K562 (cell line): ENCODE data around the gene GPSM3. TPM values are rescaled to one million over a fixed set of nuclear protein-coding genes. Genes with fewer than 3 reads are reported as not detected.

ENCODE experiments used
- CEBPG ChIP-seq, 3 experiments: fragments of 200-800 bp in 1 of 3; sonication (Bioruptor generic) in 1 of 3; sonication (generic) in 1 of 3; formaldehyde crosslinking in 1 of 3; IDR thresholded peaks in 2 of 3; conservative IDR thresholded peaks in 1 of 3; 2 replicates each; pipeline versions ENCODE4 v1.6.1 to v1.8.0; 2016 to 2022; ENCODE audit warnings: missing compliant biosample characterization in 2 of 3, missing genetic modification characterization in 2 of 3, mild to moderate bottlenecking in 1 of 3, missing genetic modification reagents in 1 of 3
- CTBP1 ChIP-seq: fragments of 450-650 bp; IDR thresholded peaks from 2 replicates; pipeline ENCODE4 v1.6.1; 2016; ENCODE audit warnings: borderline replicate concordance
- HDAC3 ChIP-seq: fragments of 450-650 bp; IDR thresholded peaks from 2 replicates; pipeline ENCODE4 v1.6.1; 2018; ENCODE audit warnings: borderline replicate concordance, mild to moderate bottlenecking, moderate library complexity; ENCODE audit not compliant: partially characterized antibody
- HLTF ChIP-seq: fragments of 450-650 bp; IDR thresholded peaks from 2 replicates; pipeline ENCODE4 v1.6.1; 2016
- KDM1A ChIP-seq, 2 experiments: fragments of 450-650 bp; IDR thresholded peaks; 2 replicates each; pipeline ENCODE4 v1.6.1; 2016; ENCODE audit warnings: mild to moderate bottlenecking in 2 of 2
- NCOA1 ChIP-seq: fragments of 450-650 bp; IDR thresholded peaks from 2 replicates; pipeline ENCODE4 v1.6.1; 2016; ENCODE audit warnings: low read depth
- RBM22 ChIP-seq: fragments of 200-400 bp; formaldehyde crosslinking; IDR thresholded peaks from 2 replicates; pipeline ENCODE4 v1.6.1; 2018; ENCODE audit warnings: low read length, low read depth; ENCODE audit not compliant: poor library complexity, severe bottlenecking
- RCOR1 ChIP-seq, 2 experiments: IDR thresholded peaks; 2 replicates each; pipeline ENCODE4 v1.6.1; 2012; ENCODE audit warnings: low read depth in 2 of 2, low read length in 2 of 2, borderline replicate concordance in 1 of 2, improper control_type of control experiment in 1 of 2
- RNF2 ChIP-seq: sonication (generic); IDR thresholded peaks from 2 replicates; pipeline ENCODE4 v1.6.1; 2016
- SRSF7 ChIP-seq: fragments of 200-400 bp; formaldehyde crosslinking; optimal IDR thresholded peaks from 2 replicates; pipeline ENCODE3; 2017; ENCODE audit warnings: mild to moderate bottlenecking, low read depth, low read length
- ZNF24 ChIP-seq: fragments of 450-650 bp; IDR thresholded peaks from 2 replicates; pipeline ENCODE4 v1.6.1; 2016
- ZNF830 ChIP-seq: fragments of 250-450 bp; sonication (Bioruptor Pico); IDR thresholded peaks from 2 replicates; pipeline ENCODE4 v1.5.0; 2021; ENCODE audit warnings: mild to moderate bottlenecking
- polyA plus RNA-seq, 8 experiments: library from polyadenylated mRNA; depleted of rRNA in 4 of 8; stranded (reverse) in 5 of 8; unstranded in 3 of 8; fragments of >200 nt; fragmentation: Nextera tagmentation in 2 of 8; fragmentation: Illumina TruSeq in 1 of 8; extraction: Ambion mirVana in 2 of 8; extraction: Trizol in 1 of 8; gene quantifications; 2 replicates each; pipeline versions ENCODE4 v1.2.1 to v1.2.3, GENCODE V29; 2011 to 2014; ENCODE audit warnings: inconsistent platforms in 1 of 8, missing spikeins in 1 of 8
- total RNA-seq, 7 experiments: library from RNA; depleted of rRNA in 6 of 7; stranded (reverse); fragments of >200 nt in 6 of 7; fragmentation: Illumina TruSeq in 2 of 7; extraction: Trizol in 2 of 7; gene quantifications; 2 replicates each; pipeline versions ENCODE4 v1.2.1 to v1.2.3, GENCODE V29; 2011 to 2021; ENCODE audit warnings: low replicate concordance in 1 of 7
- TF ChIP-seq, protein P1 (sequence below): fragments of 150-350 bp; IDR thresholded peaks from 2 replicates; pipeline ENCODE4 v1.6.1; 2014; ENCODE audit warnings: low read depth, mild to moderate bottlenecking, low read length, borderline replicate concordance
- TF ChIP-seq, protein P2 (sequence below): fragments of 250-450 bp; sonication (Bioruptor Pico); IDR thresholded peaks from 2 replicates; pipeline ENCODE4 v1.5.1; 2021; ENCODE audit warnings: mild to moderate bottlenecking
- TF ChIP-seq, protein P3 (sequence below): fragments of 250-450 bp; sonication (Bioruptor Pico); IDR thresholded peaks from 2 replicates; pipeline ENCODE4 v1.8.0; 2021; ENCODE audit warnings: mild to moderate bottlenecking, moderate library complexity
- TF ChIP-seq, protein P4 (sequence below): fragments of 250-450 bp; sonication (Bioruptor Pico); IDR thresholded peaks from 2 replicates; pipeline ENCODE4 v1.4.0; 2020; ENCODE audit warnings: mild to moderate bottlenecking
- TF ChIP-seq, protein P5 (sequence below): fragments of 450-650 bp; conservative IDR thresholded peaks from 2 replicates; pipeline ENCODE4 v1.6.1; 2016; ENCODE audit warnings: missing genetic modification characterization, low read depth, mild to moderate bottlenecking, control low read depth, missing compliant biosample characterization

The GPSM3 gene
- total and polyA plus RNA-seq, 9 of the 15 experiments (the other 6 are each of a cell fraction or from before 2014, with no cell fraction given): 5.3 to 42.6 (median 24.4) TPM

DNA sequence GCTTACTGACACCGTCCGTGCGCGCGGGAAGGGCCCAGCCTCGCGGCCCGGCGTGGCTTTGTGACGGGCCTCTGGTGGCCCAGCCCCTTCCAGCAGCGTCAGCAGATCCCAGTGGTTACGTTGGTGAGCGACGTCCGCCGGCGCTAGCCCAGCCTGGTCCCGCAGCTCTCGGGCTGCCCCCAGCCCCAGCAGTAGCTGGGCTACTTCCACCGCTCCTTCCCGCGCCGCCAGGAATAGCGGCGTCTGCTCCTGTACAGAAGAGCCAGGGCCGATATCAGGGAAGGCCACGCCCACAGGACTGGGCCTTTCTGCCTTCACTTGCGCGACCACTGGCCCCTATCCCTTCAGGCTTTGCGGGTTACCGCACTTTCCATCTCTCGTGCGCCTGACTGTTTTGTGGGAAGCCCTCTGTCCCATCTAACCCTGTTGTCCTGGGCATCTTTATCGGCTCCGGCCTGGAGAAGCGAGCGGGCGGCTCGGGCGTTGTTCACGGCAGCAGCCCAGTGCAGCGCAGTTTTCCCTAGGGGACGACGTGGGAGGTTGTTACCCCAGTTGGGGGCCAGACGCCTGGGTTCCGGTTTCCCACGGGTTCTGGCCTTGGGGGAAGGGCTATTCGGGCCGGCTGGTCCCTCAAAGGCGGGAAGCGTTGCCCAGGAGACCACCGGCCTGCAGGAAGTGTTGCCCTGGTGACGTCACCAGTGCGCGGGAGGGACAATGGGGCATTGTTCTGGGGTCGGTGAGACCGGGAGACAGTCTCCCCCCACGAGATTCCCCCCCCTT, 3.6 kb upstream of the GPSM3 start (continued):
- TF ChIP-seq, protein P1, sequence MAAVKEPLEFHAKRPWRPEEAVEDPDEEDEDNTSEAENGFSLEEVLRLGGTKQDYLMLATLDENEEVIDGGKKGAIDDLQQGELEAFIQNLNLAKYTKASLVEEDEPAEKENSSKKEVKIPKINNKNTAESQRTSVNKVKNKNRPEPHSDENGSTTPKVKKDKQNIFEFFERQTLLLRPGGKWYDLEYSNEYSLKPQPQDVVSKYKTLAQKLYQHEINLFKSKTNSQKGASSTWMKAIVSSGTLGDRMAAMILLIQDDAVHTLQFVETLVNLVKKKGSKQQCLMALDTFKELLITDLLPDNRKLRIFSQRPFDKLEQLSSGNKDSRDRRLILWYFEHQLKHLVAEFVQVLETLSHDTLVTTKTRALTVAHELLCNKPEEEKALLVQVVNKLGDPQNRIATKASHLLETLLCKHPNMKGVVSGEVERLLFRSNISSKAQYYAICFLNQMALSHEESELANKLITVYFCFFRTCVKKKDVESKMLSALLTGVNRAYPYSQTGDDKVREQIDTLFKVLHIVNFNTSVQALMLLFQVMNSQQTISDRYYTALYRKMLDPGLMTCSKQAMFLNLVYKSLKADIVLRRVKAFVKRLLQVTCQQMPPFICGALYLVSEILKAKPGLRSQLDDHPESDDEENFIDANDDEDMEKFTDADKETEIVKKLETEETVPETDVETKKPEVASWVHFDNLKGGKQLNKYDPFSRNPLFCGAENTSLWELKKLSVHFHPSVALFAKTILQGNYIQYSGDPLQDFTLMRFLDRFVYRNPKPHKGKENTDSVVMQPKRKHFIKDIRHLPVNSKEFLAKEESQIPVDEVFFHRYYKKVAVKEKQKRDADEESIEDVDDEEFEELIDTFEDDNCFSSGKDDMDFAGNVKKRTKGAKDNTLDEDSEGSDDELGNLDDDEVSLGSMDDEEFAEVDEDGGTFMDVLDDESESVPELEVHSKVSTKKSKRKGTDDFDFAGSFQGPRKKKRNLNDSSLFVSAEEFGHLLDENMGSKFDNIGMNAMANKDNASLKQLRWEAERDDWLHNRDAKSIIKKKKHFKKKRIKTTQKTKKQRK: no peak
- TF ChIP-seq, protein P2, sequence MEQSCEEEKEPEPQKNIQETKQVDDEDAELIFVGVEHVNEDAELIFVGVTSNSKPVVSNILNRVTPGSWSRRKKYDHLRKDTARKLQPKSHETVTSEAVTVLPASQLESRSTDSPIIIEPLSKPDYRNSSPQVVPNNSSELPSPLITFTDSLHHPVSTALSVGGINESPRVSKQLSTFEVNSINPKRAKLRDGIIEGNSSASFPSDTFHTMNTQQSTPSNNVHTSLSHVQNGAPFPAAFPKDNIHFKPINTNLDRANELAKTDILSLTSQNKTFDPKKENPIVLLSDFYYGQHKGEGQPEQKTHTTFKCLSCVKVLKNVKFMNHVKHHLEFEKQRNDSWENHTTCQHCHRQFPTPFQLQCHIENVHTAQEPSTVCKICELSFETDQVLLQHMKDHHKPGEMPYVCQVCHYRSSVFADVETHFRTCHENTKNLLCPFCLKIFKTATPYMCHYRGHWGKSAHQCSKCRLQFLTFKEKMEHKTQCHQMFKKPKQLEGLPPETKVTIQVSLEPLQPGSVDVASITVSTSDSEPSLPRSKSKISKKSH (CRISPR knock-in tag): no peak
- TF ChIP-seq RBM22 (peak; percentile 90), RNF2 (peak; percentile 14; the same call in 1 of the 2 replicates), RCOR1 (IDR thresholded peaks at IDR 0.05; ENCODE audit: borderline replicate concordance in 1 of 2, low read depth in 2 of 2, low read length in 2 of 2) (peak in 1 of 2 experiments; percentile 1; a peak in 2 of 4 replicates), ZNF830 (CRISPR knock-in tag) (no peak), CTBP1 (no peak; the same call in 1 of the 2 replicates), HDAC3 (no peak), NCOA1 (0 out of 2 replicates have a peak, but pooled peaks have one; percentile 13), ZNF24 (no peak), CEBPG (CRISPR knock-in tag; IDR thresholded peaks at IDR 0.05) (0 out of 2 replicates have a peak, but pooled peaks have one; percentile 24), CEBPG (tag; conservative IDR thresholded peaks at IDR 0.05 in 1 of 2, IDR thresholded peaks at IDR 0.05 in 1 of 2) (no peak), HLTF (0 out of 2 replicates have a peak, but pooled peaks have one; percentile 20), KDM1A (IDR thresholded peaks at IDR 0.05) (no peak), SRSF7 (no peak)
- TF ChIP-seq, protein P3, sequence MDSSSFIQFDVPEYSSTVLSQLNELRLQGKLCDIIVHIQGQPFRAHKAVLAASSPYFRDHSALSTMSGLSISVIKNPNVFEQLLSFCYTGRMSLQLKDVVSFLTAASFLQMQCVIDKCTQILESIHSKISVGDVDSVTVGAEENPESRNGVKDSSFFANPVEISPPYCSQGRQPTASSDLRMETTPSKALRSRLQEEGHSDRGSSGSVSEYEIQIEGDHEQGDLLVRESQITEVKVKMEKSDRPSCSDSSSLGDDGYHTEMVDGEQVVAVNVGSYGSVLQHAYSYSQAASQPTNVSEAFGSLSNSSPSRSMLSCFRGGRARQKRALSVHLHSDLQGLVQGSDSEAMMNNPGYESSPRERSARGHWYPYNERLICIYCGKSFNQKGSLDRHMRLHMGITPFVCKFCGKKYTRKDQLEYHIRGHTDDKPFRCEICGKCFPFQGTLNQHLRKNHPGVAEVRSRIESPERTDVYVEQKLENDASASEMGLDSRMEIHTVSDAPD (CRISPR knock-in tag): no peak
- TF ChIP-seq, protein P4, sequence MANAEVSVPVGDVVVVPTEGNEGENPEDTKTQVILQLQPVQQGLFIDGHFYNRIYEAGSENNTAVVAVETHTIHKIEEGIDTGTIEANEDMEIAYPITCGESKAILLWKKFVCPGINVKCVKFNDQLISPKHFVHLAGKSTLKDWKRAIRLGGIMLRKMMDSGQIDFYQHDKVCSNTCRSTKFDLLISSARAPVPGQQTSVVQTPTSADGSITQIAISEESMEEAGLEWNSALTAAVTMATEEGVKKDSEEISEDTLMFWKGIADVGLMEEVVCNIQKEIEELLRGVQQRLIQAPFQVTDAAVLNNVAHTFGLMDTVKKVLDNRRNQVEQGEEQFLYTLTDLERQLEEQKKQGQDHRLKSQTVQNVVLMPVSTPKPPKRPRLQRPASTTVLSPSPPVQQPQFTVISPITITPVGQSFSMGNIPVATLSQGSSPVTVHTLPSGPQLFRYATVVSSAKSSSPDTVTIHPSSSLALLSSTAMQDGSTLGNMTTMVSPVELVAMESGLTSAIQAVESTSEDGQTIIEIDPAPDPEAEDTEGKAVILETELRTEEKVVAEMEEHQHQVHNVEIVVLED (CRISPR knock-in tag): peak; percentile 96
- TF ChIP-seq, protein P5, sequence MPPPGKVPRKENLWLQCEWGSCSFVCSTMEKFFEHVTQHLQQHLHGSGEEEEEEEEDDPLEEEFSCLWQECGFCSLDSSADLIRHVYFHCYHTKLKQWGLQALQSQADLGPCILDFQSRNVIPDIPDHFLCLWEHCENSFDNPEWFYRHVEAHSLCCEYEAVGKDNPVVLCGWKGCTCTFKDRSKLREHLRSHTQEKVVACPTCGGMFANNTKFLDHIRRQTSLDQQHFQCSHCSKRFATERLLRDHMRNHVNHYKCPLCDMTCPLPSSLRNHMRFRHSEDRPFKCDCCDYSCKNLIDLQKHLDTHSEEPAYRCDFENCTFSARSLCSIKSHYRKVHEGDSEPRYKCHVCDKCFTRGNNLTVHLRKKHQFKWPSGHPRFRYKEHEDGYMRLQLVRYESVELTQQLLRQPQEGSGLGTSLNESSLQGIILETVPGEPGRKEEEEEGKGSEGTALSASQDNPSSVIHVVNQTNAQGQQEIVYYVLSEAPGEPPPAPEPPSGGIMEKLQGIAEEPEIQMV: peak; percentile 11; the same call in 1 of the 2 replicates
